Dedifferentiated amniotic fluid mesenchymal stem cell (primary cell): ENCODE measurements around the gene LYZL6.
"Not testable (repeated sequence)": the region's sequence is repeated elsewhere in the genome, so short reads cannot be mapped to it uniquely, and the experiment has no call there.

Source experiments
- DNase-seq: peaks from one replicate; pipeline ENCODE4 v3.0.0-alpha.2; 2016; ENCODE audit errors: extremely low spot score

The LYZL6 gene

DNA sequence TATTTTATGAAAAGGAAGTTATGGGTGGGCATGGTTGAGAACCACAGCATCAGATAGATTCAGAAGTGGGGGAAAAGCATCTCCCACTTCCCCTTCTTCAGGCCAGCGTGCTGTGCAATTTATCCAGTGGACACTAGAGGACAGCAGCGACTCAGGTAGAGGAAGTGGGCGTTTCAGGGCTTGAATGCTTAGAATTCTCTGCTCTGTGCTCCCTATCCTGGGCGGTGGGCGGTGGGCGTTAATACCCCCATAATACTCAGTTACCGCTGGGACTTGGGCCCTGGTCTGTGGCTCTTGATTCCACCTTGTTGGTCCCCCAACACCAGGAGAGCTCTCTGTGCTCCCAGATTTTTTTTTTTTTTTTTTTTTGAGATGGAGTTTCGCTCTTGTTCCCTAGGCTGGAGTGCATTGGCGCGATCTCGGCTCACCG lies 3.7 kb upstream of the LYZL6 start:
- DNase-seq = no peak

DNA sequence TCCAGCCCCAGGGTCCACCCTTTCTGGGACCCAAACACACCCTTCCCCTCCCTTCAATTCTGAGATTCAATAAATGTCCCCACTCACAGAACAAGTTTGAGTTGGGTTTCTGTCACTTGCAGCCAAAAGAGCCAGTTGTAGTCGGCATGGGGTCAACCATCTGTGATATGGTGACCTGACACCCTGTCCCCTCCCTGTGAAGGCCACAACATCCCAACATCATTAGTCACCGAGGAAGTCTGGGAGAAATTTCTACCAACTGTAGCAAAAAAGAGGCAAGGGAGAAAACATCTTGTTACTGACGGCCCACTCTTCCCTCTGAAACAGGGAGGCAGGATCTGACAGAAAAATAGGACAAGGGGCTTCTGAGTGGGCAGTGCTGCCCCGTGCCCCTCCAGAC lies 638 bp upstream of the LYZL6 start:
- no peak for DNase-seq

DNA sequence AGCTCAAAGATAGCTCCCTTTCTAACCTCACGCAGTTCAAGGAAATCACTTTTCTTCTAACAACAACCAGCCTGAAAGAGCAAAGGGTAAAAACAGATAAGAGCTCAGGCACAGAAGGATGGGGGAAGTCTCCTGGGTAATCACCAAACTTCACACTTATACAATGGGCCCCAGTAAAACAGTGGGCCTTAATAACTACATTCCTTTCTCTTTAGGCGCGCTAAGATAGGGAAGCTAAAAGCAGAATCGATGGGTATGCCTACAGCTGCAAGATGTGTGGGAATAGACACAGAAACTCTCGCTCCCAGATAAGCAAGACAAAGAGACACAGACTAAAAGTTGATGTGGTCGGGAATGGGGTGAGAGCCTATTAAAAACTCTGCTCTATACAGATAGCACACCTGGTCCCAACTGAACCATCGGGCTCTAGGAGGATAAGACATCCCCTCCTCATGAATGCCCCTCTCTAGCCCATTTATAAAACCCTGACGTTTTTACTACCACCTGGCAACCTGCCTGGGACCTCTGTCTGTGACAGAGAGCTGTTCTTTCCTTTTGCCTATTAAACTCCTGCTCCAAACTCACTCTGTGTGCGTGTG lies 826 bp downstream of the LYZL6 start:
- no peak for DNase-seq

DNA sequence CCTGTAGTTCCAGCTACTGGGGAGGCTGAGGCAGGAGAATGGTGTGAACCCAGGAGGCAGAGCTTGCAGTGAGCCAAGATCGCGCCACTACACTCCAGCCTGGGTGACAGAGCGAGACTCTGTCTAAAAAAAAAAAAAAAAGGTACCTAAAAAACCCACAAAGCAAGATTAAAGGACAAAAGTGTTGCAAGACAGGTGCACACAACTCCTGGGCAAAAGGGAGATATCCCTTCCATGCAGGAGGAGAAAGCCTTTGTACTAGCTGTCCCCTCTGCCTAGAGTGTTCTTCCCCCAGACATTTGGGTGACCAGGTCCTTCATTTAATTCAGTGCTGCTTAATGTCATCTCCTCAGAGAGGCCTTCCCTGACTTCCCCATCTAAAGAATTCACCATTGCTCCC lies 5.0 kb downstream of the LYZL6 start:
- DNase-seq = not testable (repeated sequence)

DNA sequence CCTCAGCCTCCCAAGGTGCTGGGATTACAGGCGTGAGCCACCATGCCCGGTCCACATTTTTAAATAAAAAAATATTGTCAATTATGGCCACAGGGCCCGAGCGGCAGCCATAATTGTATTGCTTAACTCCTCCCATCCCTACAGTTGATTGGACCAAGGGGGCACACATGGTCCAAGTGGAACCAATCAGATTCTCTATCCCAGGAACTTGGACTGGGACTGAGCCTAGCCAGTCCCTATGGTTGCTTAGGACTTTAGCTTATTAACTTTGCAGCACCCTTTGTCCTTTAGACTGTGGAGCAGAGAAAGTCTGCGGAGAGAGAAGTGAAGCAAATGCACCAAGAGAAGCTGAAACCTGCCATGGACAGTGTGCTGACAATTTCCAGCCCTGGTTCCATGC lies 7.5 kb downstream of the LYZL6 start:
- no peak for DNase-seq

DNA sequence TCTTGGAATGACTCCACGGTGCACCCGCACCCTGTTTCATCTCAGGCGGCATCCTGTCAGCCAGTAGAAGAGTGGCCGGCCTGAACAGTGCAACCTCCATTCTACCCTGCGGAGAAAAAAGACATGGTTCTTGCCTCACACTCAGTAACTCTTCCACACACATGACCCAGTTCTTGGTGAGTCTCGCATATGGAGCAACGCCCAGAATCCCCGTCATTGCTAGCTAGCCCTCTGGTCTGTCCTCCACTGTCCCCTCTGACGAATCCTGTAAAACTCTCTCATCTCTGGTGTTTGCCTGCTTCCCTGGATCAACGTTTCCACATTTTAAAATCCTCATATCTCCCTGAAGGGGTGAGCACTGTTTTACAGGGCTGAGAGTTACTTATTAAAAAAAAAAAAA lies 8.8 kb downstream of the LYZL6 start:
- no peak for DNase-seq

DNA sequence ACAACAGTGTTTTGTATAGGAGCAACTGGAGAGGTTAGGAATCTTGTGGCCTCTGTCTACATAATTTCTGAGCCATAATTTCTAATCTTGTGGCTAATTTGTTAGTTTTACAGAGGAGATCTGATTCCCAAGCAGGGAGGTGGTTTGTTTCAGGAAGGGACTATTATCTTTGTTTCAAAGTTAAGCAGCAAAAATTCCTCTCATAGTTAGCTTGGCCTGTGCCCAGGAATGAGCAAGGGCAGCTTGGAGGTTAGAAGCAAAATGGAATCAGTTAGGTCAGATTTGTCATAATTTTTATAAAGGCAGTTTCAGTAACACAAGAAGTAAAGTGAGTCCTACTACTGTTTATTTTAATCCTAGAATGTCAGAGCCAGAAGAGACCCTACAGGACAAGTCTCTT lies 10.9 kb downstream of the LYZL6 start:
- no peak for DNase-seq

DNA sequence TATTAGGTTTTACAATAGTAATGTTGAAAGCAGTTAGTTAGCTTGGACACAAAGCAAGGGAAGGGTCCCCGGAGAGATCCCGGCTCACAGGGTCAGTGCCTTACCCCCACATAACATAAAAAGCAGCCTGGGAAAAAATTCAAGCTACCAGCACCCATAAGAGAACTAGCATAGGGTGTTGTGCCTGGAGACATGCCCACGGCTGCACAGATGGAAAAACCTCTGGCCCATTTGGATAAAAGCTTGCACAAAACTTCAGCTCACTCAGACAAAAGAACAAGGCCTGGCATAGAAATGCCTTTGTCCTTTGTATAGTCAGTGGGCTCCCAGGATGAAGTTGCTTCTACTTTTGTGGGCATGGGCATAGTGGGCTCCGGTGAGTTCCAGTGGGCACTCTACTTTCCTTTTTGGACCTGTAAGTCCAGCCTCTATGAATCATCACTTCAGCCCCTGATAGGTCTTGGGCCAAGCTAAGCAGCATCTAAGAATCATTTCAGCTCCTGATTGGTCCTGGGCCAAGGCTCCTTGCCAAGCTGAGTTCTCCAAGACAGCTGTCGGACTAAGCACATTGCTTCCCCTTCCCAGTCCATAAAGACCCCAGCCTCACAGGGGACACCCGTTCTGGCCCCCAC lies 11.6 kb downstream of the LYZL6 start:
- DNase-seq = no peak

DNA sequence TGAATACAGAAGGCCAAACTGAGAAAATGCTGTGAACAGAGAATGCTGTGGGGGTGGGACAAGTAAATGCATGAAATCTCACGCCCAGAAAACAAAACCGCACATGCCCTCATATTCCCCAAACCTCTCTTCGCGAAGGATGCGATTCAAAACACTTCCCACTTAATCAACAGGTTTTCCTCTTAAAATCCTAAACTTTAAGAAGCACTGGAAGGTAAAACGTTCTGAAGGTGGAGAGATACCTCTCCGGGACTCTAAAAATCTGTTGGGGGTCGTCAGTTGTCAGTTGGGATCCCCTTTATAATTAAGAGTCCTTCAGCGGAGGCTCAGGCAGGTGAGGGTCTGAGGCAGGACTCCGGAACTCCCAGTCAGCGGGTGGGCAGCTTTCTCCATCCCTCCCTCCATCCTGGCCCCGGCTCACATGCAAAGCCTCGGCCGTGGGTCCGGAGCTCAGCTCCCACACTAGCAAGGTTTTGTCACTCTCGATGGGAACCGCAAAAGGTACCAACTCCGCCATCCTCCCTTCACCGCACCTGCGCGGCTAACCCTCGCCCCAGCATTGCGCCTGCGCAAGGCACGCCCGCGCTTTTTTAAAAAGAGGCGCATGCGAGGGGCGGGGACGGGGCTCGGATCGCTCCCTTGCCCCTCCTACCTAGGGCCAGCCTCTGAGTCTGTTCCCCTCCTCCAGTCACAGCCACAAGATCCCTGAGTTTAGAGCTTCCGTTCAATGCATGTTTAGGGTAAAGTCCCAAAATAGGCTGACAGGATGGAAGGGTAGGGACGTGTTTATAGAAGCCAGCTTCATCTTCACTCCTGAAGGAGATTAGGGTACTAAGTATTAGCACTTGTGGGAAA lies 13.1 kb downstream of the LYZL6 start, which contains the start of gene RDM1:
TSS of gene RDM1 (minus strand) at position 563 of the 855 bp plus-strand sequence. CDS start at position 517, 46 bp downstream.
- no peak for DNase-seq

DNA sequence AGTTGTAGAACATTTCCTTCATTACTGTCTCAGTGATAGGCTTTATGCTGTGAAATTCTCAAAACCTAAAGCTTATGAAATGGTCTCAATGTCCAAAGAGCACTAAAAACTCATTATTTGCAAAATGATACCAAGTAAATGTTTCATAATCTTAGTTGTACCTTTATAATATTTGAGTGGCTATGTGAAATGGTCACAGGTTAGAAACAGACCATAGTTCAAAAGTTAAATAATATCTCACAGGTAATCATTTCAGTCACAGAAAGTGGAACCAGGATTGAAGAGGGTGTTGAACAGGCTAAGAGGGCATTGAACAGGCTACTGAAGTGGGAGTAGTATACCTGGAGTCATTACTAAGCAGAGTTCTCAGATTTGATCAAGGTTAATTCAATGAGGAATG lies 15.8 kb downstream of the LYZL6 start:
- no peak for DNase-seq

DNA sequence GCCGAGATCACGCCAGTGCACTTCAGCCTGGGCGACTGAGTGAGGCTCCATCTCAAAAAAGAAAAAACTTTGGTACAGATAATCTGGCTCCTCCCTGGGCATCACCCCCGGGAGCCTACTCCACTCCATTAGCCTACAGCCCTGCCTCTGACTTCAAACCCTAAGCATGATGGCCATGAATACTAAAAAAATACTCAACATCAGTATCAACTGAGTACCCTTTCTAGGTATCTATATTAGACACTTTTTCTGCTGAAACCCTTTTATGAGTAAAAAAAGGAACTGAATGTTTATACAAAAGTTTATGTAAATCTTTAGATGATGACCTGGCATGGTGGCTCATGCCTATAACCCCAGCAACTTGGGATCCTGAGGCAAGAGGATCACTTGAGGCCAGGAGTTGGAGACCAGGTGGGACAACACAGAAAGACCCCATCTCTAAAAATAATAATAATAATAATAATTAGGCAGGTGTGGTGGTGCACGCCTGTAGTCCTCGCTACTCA lies 19.9 kb downstream of the LYZL6 start:
- DNase-seq = no peak

DNA sequence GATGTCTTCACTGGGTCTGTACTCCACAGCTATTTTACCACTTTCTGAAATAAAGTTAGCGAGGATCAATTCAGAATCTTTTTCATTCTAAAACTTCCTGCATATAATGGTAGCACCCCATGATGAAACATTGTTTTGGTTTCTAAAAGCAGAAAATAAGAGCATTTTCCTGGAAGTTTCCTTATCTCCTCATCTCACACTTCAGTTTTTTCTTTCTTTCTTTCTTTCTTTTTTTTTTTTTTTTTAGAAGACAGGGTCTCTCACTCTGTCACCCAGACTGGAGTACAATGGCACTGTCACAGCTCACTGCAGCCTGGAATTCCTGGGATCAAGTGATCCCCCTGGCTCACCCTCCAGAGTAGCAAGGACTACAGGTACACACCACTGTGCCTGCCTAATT lies 23.3 kb downstream of the LYZL6 start:
- no peak for DNase-seq

DNA sequence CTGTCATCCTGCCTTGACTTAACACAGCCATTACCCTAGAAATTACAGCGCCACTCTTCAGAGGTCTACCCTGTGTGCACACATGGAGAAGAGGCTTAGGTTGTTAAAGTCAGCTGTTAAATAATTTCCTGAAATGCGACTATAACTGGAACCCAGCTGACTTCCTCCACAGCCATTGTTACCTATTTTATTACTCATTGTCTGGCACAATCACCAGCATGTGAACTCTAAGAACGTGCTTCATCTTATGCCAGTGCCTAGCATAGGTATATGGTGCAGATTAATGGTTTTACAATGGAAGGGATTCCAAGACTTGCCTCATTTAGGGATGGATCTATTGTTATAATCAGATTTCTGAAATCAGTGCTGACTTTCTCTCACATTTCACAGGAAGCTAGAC lies 24.8 kb downstream of the LYZL6 start:
- no peak for DNase-seq

DNA sequence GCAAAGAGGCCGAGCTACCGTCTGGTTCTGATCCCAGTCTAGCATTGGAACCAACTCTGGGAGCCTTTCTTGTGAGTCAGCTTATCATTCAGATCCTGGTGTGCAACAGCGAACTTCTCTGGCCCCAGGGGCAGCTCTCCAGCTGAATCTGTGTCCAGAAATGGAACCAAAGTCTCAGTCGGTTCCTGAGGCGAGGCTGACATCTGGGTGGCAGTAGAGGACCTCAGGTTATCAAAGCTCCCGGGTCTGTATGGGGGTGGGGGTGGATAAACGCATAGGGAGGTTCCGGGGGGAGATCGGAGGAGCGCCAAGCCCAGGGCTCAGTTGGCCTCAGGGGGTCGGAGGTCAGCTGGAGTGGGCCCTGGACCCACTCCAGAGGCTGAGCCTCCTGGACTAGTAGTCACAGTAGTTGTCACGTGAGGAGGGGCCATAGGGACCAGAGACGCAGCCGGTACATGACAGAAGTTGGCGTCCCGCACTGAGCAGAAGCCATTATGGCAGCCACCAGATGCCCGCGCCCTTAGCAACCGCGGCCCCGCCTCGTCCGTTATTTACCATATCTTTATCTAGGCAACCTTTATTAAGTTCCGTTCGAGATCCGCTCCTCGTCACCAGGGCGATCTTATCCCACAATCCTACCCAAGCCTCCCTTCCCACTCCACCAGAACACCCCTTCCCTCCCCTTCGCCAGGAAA lies 25.8 kb downstream of the LYZL6 start:
- DNase-seq = no peak

DNA sequence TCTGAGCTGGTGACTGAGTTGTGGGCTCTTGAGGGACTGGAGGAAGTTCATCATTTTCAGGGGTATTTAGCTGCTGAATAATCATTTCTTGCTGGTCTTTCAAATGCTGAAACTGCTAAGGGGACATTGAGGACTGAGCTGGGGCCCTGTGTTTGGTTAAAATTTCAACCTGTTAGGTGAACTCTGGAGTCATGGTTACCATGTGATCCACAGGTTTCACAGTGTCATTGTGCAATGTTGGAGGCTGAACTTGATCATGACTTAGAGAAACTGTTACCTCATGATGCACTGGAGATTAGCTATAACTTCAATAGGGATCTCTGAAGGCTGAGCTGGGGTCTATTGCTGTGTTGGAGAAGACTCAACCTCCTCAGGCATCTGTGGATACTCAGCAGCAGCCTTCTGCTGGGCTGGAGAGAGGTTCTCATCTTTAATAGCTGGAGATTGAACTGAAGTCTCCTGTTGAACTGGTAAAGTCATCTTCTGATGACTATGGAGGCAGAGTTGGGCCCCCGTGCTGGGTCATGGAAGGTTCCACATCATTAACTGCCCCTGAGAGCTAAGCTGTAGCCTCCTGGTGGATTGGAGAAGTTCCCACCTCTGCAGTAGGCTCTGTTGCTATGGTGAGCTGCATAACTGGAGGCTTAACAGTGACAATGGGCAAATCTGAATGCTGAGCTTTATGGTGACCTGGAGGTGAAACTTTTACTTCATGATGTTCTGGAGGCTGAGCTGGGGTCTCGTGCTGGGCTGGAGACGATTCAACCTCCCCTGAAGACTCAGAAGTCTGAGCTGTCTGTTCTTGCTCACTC lies 28.2 kb downstream of the LYZL6 start:
- no peak for DNase-seq

DNA sequence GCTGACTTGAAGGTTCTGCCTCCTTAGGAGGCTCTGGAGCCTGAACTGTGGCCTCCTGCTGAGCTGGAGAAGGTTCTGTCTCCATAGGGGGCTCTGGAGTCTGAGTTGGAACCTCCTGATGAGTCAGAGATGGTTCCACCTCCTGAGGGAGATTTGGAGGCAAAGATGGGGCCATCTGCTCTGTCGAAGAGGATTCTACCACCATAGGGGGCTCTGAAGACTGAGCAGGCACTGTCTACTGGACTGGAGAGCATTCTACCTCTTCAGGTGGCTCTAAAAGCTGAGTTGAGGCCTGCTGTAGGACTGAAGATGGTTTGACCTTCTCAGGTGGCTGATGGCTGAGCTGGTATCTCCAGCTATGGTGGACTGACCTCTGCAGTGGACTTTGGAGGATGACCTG lies 29.2 kb downstream of the LYZL6 start:
- no peak for DNase-seq

DNA sequence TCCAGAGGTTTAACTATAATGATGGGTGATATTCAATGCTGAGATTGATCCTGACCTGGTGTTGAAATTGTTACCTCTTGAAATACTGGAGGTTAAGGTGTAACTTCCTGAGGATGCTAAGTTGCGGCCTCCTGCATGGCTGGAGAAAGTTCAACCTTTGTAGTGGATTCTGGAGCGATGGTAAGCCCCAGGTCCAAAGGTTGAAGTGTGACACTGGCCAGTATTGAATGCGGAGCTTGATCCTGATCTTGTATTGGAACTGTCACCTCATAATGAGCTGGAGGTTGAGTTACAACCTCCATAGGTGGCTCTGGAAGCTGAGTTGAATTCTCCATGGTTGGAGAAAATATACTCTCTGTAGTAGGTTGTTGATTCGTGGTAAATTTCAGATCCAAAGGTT lies 29.9 kb downstream of the LYZL6 start:
- no peak for DNase-seq

DNA sequence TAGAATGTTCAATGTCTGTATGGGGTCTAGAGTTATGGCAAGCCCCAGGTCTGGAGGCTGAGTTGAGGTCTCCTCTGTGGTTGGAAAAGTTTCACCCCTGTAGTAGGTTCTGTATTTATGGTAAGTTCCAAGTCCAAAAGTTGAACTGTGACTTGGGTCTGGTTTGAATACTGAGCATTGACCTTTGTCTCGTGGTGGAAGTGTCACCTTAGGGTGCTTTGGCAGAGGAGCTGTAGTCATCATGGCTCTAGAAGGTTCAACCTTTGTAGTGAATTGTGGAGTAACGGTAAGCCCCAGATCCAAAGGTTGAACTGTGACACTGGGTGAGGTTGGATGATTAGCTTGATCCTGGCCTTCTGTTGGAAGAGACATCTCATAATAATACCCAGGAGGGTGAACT lies 30.6 kb downstream of the LYZL6 start:
- DNase-seq = no peak

DNA sequence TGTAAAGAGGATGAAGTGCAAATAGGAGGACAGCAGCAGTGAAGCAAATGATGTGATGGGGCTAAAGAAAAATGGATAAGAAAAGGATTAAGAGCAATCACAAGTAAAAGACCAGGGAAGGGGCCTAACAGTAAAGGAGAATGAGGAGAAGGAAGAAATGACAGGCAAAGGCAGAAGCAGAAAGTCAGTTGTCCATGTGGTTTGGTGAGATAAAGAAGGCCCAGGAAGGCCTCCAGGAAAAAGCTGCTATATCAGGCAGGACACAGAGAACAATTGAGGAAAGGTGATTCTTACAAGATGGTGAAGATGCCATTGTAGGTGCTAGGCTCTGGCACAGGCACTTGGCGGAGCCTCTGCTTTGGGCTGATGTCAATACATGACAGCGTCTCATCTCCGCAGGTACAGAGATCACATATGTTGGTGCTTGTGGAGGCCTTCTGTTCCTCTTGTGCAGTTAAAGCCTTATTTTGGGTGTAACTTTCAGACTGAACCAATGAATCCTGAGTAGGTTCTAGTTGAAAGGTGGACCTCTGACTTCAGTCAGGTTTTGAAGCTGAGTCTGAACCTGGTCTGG lies 31.1 kb downstream of the LYZL6 start:
- DNase-seq = no peak

DNA sequence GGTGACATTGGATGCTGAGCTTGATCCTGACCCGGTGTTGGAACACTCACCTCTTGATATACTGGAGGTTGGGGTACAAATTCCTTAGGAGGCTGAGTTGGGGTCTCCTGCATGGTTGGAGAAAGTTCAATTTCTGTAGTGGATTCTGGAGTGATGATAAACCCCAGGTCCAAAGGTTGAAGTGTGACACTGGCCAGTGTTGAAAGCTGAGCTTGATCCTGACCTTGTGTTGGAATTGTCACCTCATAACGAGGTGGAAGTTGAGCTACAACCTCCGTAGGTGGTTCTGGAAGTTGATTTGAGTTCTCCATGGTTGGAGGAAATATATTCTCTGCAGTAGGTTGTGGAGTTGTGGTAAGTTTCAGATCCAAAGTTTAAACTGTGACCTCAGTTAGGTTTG lies 34.1 kb downstream of the LYZL6 start:
- no peak for DNase-seq

DNA sequence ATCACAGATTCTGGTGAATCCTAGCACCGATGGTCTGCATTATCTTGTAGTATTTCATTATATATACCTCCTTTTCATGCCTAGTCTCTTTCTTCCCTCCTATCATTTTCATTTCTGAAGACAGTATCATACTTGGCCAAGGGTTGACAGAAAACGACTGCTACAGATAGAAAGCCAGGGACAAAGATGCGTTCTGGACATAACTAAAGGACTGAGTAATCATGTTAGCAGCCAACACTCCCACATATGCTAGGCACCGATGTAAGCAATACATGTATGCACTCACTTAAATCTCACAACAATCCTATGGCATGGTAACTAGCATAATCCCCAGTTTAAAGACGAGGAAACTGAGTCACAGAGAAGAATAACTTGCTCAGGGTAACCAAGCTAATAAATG lies 35.8 kb downstream of the LYZL6 start:
- no peak for DNase-seq
